Astrocyte (in vitro differentiated cells and primary cell): ENCODE results near the gene XRCC5. TPM values are rescaled to one million over a fixed set of nuclear protein-coding genes. Genes with fewer than 3 reads are reported as not detected.

Experiments used
- DNase-seq: peaks from one replicate; pipeline ENCODE4 v3.0.0-alpha.2; 2010; ENCODE audit warnings: low read depth
- FAIRE-seq: peaks from 2 replicates; lab custom pipeline; 2011; peaks lifted over from hg19 to GRCh38; lab: Jason Lieb, UNC
- H2AFZ ChIP-seq: 2 replicates; pipeline ENCODE4 v1.6.0; 2012; ENCODE audit warnings: low read depth, low read length, inconsistent platforms
- H3K27ac ChIP-seq: 2 replicates; pipeline ENCODE4 v1.5.1; 2011; ENCODE audit warnings: low read depth, low read length, inconsistent platforms
- H3K27me3 ChIP-seq: 2 replicates; pipeline ENCODE4 v1.6.0; 2011; ENCODE audit warnings: low read length, inconsistent platforms; ENCODE audit not compliant: insufficient read depth
- H3K36me3 ChIP-seq: 2 replicates; pipeline ENCODE4 v1.5.1; 2011; ENCODE audit warnings: low read length, inconsistent platforms; ENCODE audit not compliant: insufficient read depth
- H3K4me1 ChIP-seq: 2 replicates; pipeline ENCODE4 v1.5.1; 2011; ENCODE audit warnings: low read length, inconsistent platforms; ENCODE audit not compliant: insufficient read depth
- H3K4me2 ChIP-seq: 2 replicates; pipeline ENCODE4 v1.6.0; 2012; ENCODE audit warnings: low read length, inconsistent platforms
- H3K4me3 ChIP-seq: 2 replicates; pipeline ENCODE4 v1.5.1; 2011; ENCODE audit warnings: low read depth, mild to moderate bottlenecking, low read length, inconsistent platforms; ENCODE audit not compliant: insufficient read depth
- H3K79me2 ChIP-seq: 2 replicates; pipeline ENCODE4 v1.6.0; 2012; ENCODE audit warnings: mild to moderate bottlenecking, low read length, inconsistent platforms; ENCODE audit not compliant: insufficient read depth
- H3K9ac ChIP-seq: 2 replicates; pipeline ENCODE4 v1.6.0; 2012; ENCODE audit warnings: mild to moderate bottlenecking, low read length, inconsistent platforms
- H3K9me3 ChIP-seq: 2 replicates; pipeline ENCODE4 v1.5.1; 2012; ENCODE audit warnings: low read depth, mild to moderate bottlenecking, low read length, inconsistent platforms; ENCODE audit not compliant: insufficient read depth
- H4K20me1 ChIP-seq: 2 replicates; pipeline ENCODE4 v1.6.0; 2012; ENCODE audit warnings: low read length, inconsistent platforms; ENCODE audit not compliant: insufficient read depth
- H3K27ac Mint-ChIP-seq: one replicate; pipeline ENCODE4 v1.8.0; 2021; ENCODE audit warnings: mild to moderate bottlenecking, mixed read lengths; ENCODE audit not compliant: unreplicated experiment
- H3K27me3 Mint-ChIP-seq: one replicate; pipeline ENCODE4 v1.8.0; 2021; ENCODE audit warnings: low read depth, mixed read lengths; ENCODE audit not compliant: unreplicated experiment
- H3K36me3 Mint-ChIP-seq: one replicate; pipeline ENCODE4 v1.8.0; 2021; ENCODE audit warnings: low read depth, mixed read lengths; ENCODE audit not compliant: unreplicated experiment
- H3K4me1 Mint-ChIP-seq: one replicate; pipeline ENCODE4 v1.8.0; 2021; ENCODE audit warnings: low read depth, mixed read lengths; ENCODE audit not compliant: unreplicated experiment
- H3K4me3 Mint-ChIP-seq: one replicate; pipeline ENCODE4 v1.8.0; 2021; ENCODE audit warnings: mild to moderate bottlenecking, moderate library complexity, mixed read lengths; ENCODE audit not compliant: unreplicated experiment
- H3K9me3 Mint-ChIP-seq: one replicate; pipeline ENCODE4 v1.8.0; 2021; ENCODE audit warnings: mild to moderate bottlenecking, mixed read lengths; ENCODE audit not compliant: unreplicated experiment
- EZH2 ChIP-seq: IDR thresholded peaks from 2 replicates; pipeline ENCODE4 v1.6.1; 2012; ENCODE audit warnings: mild to moderate bottlenecking, low read length, inconsistent platforms; ENCODE audit not compliant: insufficient read depth
- total RNA-seq: library from RNA; stranded (reverse); gene quantifications from 2 replicates; pipeline ENCODE4 v1.2.1, GENCODE V29; 2021
- TF ChIP-seq, protein P1 (sequence below): IDR thresholded peaks from 2 replicates; pipeline ENCODE4 v1.5.1; 2011; ENCODE audit warnings: low read depth, mild to moderate bottlenecking, inconsistent platforms, low read length, moderate library complexity; ENCODE audit not compliant: insufficient read depth

XRCC5 gene
- total RNA-seq, 1 donor from 2014 or later, result 249 TPM

DNA sequence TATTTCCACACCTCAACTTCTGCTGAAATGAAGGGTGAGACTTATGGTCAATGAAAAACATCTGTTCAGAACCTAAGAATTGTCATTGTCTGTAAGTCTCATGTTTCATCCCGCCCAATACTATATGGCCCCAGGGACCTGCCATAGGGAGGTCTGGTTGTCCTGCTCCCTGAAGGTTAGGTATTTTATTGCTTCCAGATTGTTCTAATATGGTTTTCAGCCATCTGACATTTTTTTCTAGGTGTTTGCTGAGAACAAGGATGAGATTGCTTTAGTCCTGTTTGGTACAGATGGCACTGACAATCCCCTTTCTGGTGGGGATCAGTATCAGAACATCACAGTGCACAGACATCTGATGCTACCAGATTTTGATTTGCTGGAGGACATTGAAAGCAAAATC lies 7.3 kb downstream of the XRCC5 start:
- no peak overlapping the region for H3K4me3 Mint-ChIP-seq
- peaks cover 34% of the 10 kb centered on the region for H4K20me1 ChIP-seq
- FAIRE-seq, result no peak
- H3K4me2 ChIP-seq, result no peak overlapping the region
- H3K4me1 ChIP-seq, result peaks cover 18% of the 10 kb centered on the region
- H3K9ac ChIP-seq, result peak overlapping the region; percentile 8
- no peak overlapping the region for H3K4me3 ChIP-seq
- no peak for DNase-seq
- H3K36me3 Mint-ChIP-seq, result peaks cover 17% of the 10 kb centered on the region
- H3K36me3 ChIP-seq, result peaks cover 65% of the 10 kb centered on the region
- H3K4me1 Mint-ChIP-seq, result peaks cover 49% of the 10 kb centered on the region
- no peak overlapping the region for H2AFZ ChIP-seq
- H3K9me3 ChIP-seq, result no peaks in the 10 kb centered on the region
- H3K9me3 Mint-ChIP-seq, result no peaks in the 10 kb centered on the region
- no peak for TF ChIP-seq EZH2
- TF ChIP-seq, protein P1, sequence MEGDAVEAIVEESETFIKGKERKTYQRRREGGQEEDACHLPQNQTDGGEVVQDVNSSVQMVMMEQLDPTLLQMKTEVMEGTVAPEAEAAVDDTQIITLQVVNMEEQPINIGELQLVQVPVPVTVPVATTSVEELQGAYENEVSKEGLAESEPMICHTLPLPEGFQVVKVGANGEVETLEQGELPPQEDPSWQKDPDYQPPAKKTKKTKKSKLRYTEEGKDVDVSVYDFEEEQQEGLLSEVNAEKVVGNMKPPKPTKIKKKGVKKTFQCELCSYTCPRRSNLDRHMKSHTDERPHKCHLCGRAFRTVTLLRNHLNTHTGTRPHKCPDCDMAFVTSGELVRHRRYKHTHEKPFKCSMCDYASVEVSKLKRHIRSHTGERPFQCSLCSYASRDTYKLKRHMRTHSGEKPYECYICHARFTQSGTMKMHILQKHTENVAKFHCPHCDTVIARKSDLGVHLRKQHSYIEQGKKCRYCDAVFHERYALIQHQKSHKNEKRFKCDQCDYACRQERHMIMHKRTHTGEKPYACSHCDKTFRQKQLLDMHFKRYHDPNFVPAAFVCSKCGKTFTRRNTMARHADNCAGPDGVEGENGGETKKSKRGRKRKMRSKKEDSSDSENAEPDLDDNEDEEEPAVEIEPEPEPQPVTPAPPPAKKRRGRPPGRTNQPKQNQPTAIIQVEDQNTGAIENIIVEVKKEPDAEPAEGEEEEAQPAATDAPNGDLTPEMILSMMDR, result no peak
- no peak overlapping the region for H3K27ac Mint-ChIP-seq
- H3K27ac ChIP-seq, result no peak overlapping the region
- H3K79me2 ChIP-seq, result peaks cover 88% of the 10 kb centered on the region
- H3K27me3 ChIP-seq, result no peaks in the 10 kb centered on the region
- H3K27me3 Mint-ChIP-seq, result no peaks in the 10 kb centered on the region

DNA sequence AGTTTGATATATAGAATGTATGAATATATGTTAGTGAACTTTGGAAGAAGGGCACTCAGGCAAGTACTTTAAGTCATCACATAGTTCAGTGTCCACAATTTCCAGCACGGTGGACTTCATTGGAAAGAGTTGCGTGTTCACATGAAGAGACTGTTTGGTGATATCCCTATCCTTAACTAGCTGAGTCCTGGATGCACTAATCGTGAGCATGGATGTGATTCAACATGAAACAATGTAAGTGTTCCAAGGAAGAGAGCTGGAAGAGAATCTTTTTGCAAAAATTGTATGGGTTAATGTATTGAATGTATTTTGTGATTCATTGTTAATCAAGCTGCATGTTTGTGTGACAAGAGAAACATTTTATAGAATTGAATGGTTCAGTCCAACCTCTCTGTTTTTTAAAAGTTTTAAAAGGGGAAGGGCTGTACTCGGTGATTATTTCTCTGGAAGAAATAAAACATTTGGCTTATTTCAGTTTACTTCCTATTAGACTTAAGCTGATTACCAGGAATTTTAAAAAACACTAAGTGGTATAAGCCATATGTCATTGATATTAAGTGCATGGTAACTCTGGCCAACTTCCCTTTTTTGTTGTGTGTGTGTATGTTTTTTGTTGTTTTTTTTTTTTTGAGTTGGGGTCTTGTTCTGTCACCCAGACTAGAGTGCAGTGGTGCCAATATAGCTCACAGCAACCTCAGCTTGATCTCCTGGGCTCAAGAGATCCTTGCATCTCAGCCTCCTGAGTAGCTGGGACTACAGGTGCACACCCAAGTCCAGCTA lies 8.6 kb downstream of the XRCC5 start:
- FAIRE-seq, result peak; percentile 70
- H2AFZ ChIP-seq, result no peak overlapping the region

More for the DNA sequence above, 8.6 kb downstream of the XRCC5 start:
- Histone ChIP-seq H3K27me3 (no peaks in the 10 kb centered on the region), H3K27ac (peak overlapping the region; percentile 9), H3K4me2 (peak overlapping the region; percentile 18), H3K9me3 (no peaks in the 10 kb centered on the region), H3K36me3 (peaks cover 69% of the 10 kb centered on the region), H3K79me2 (peaks cover 87% of the 10 kb centered on the region), H4K20me1 (peaks cover 24% of the 10 kb centered on the region), H3K9ac (no peak overlapping the region), H3K4me1 (peaks cover 18% of the 10 kb centered on the region), H3K4me3 (no peak overlapping the region)
- Mint-ChIP-seq H3K4me1 (peaks cover 37% of the 10 kb centered on the region), H3K36me3 (peaks cover 24% of the 10 kb centered on the region), H3K27me3 (no peaks in the 10 kb centered on the region), H3K9me3 (no peaks in the 10 kb centered on the region), H3K27ac (peak overlapping the region; percentile 37), H3K4me3 (peak overlapping the region; percentile 48)
- TF ChIP-seq, protein P1, result no peak
- no peak for TF ChIP-seq EZH2
- peak; percentile 54 for DNase-seq
